Neural progenitor cell (in vitro differentiated cells): Measurements from ENCODE around the gene TAS2R3. TPM values are rescaled to one million over a fixed set of nuclear protein-coding genes. Genes with fewer than 3 reads are reported as not detected.
"Not testable (repeated sequence)": the region's sequence is repeated elsewhere in the genome, so short reads cannot be mapped to it uniquely, and the experiment has no call there.

Experiments
- DNase-seq: peaks from one replicate; pipeline ENCODE4 v3.0.0-alpha.2; 2016; ENCODE audit warnings: low spot score
- H2AFZ ChIP-seq: fragments of 200-600 bp; sonication (generic); replicated peaks from 2 replicates; pipeline ENCODE4 v1.6.1; 2016; ENCODE audit warnings: antibody characterized with exemption
- H3F3A ChIP-seq: fragments of 200-600 bp; sonication (generic); 2 replicates; pipeline ENCODE4 v1.6.1; 2016; ENCODE audit warnings: antibody characterized with exemption, low read depth
- H3K27ac ChIP-seq: fragments of 200-600 bp; sonication (generic); 2 replicates; pipeline ENCODE4 v1.5.1; 2016; ENCODE audit warnings: mild to moderate bottlenecking
- H3K27me3 ChIP-seq: fragments of 200-600 bp; sonication (generic); 2 replicates; pipeline ENCODE4 v1.6.1; 2016; ENCODE audit warnings: mild to moderate bottlenecking, moderate library complexity
- H3K36me3 ChIP-seq: fragments of 200-600 bp; sonication (generic); 2 replicates; pipeline ENCODE4 v1.5.1; 2016
- H3K4me1 ChIP-seq: fragments of 200-600 bp; sonication (generic); 2 replicates; pipeline ENCODE4 v1.6.1; 2016; ENCODE audit warnings: mixed run types
- H3K4me2 ChIP-seq: fragments of 200-600 bp; sonication (generic); 2 replicates; pipeline ENCODE4 v1.6.1; 2016
- H3K4me3 ChIP-seq: fragments of 200-600 bp; sonication (generic); 2 replicates; pipeline ENCODE4 v1.5.1; 2016
- H3K79me2 ChIP-seq: fragments of 200-600 bp; sonication (generic); 2 replicates; pipeline ENCODE4 v1.6.1; 2016; ENCODE audit warnings: low read depth
- H3K9ac ChIP-seq: fragments of 200-600 bp; sonication (generic); 2 replicates; pipeline ENCODE4 v1.6.1; 2016
- H3K9me3 ChIP-seq: fragments of 200-600 bp; sonication (generic); 2 replicates; pipeline ENCODE4 v1.5.1; 2016; ENCODE audit warnings: low read depth
- H4K20me1 ChIP-seq: fragments of 200-600 bp; sonication (generic); 2 replicates; pipeline ENCODE4 v1.6.1; 2016; ENCODE audit warnings: low read depth
- H3K27ac Mint-ChIP-seq: 3 replicates; pipeline ENCODE4 v1.8.0; 2021; ENCODE audit warnings: mixed read lengths
- H3K27me3 Mint-ChIP-seq: 2 replicates; pipeline ENCODE4 v1.8.0; 2022; ENCODE audit warnings: low read depth, mild to moderate bottlenecking, inconsistent platforms, moderate library complexity, mixed read lengths; ENCODE audit not compliant: insufficient read depth
- H3K36me3 Mint-ChIP-seq: 3 replicates; pipeline ENCODE4 v1.8.0; 2021; ENCODE audit warnings: mixed read lengths
- H3K4me1 Mint-ChIP-seq: 3 replicates; pipeline ENCODE4 v1.8.0; 2021; ENCODE audit warnings: mixed read lengths
- H3K4me3 Mint-ChIP-seq: 3 replicates; pipeline ENCODE4 v1.8.0; 2021; ENCODE audit warnings: mild to moderate bottlenecking, moderate library complexity, mixed read lengths
- H3K9me3 Mint-ChIP-seq: 3 replicates; pipeline ENCODE4 v1.8.0; 2020; ENCODE audit warnings: mixed read lengths
- CTCF ChIP-seq: fragments of 200-600 bp; sonication (generic); IDR thresholded peaks from 2 replicates; pipeline ENCODE4 v1.5.1; 2017; ENCODE audit warnings: antibody characterized with exemption, mild to moderate bottlenecking
- EZH2 ChIP-seq: fragments of 200-600 bp; sonication (generic); IDR thresholded peaks from 2 replicates; pipeline ENCODE4 v1.6.1; 2017; ENCODE audit warnings: antibody characterized with exemption, mild to moderate bottlenecking, moderate library complexity
- EZH2phosphoT487 ChIP-seq: fragments of 200-600 bp; sonication (generic); IDR thresholded peaks from 2 replicates; pipeline ENCODE4 v1.6.1; 2017; ENCODE audit warnings: antibody characterized with exemption
- total RNA-seq: library from RNA; depleted of rRNA; stranded (reverse); fragments of >200 nt; gene quantifications from 2 replicates; pipeline ENCODE4 v1.2.3, GENCODE V29; 2015; ENCODE audit warnings: low replicate concordance

The TAS2R3 gene
- total RNA-seq, 1 donor from 2014 or later = 2.2 TPM

GRCh38 chr7:141742229-141742628 is 21.7 kb upstream of the TAS2R3 start:
- Histone ChIP-seq H3K79me2 (peaks cover 45% of the 10 kb centered on the region), H3K27ac (no peak overlapping the region), H3K4me2 (no peak overlapping the region), H3F3A (no peaks in the 10 kb centered on the region), H2AFZ (no peak overlapping the region), H4K20me1 (no peaks in the 10 kb centered on the region), H3K27me3 (no peaks in the 10 kb centered on the region), H3K4me1 (peaks cover 8% of the 10 kb centered on the region), H3K4me3 (no peak overlapping the region), H3K9ac (no peak overlapping the region), H3K9me3 (no peaks in the 10 kb centered on the region), H3K36me3 (peaks cover 42% of the 10 kb centered on the region)
- Mint-ChIP-seq H3K27ac (no peak overlapping the region), H3K36me3 (peaks cover 30% of the 10 kb centered on the region), H3K4me1 (peaks cover 13% of the 10 kb centered on the region), H3K27me3 (peaks cover 2% of the 10 kb centered on the region), H3K9me3 (no peaks in the 10 kb centered on the region), H3K4me3 (no peak overlapping the region)
- TF ChIP-seq EZH2 = no peak
- TF ChIP-seq CTCF = no peak
- no peak for TF ChIP-seq EZH2phosphoT487
- DNase-seq = no peak

GRCh38 chr7:141744131-141744530 is 19.8 kb upstream of the TAS2R3 start:
- Histone ChIP-seq H3K4me3 (no peak overlapping the region), H3F3A (no peaks in the 10 kb centered on the region), H3K4me1 (peaks cover 6% of the 10 kb centered on the region), H3K27ac (no peak overlapping the region), H3K9ac (no peak overlapping the region), H3K4me2 (no peak overlapping the region), H3K9me3 (no peaks in the 10 kb centered on the region), H3K36me3 (peaks cover 55% of the 10 kb centered on the region), H3K79me2 (peaks cover 35% of the 10 kb centered on the region), H2AFZ (no peak overlapping the region), H3K27me3 (no peaks in the 10 kb centered on the region), H4K20me1 (no peaks in the 10 kb centered on the region)
- no peak for DNase-seq
- Mint-ChIP-seq H3K36me3 (peaks cover 36% of the 10 kb centered on the region), H3K27ac (no peak overlapping the region), H3K4me1 (peaks cover 9% of the 10 kb centered on the region), H3K9me3 (no peaks in the 10 kb centered on the region), H3K4me3 (no peak overlapping the region), H3K27me3 (no peaks in the 10 kb centered on the region)
- TF ChIP-seq EZH2phosphoT487 (no peak), EZH2 (no peak), CTCF (no peak)

GRCh38 chr7:141748396-141748795 is 15.5 kb upstream of the TAS2R3 start:
- Histone ChIP-seq H3K27ac (no peak overlapping the region), H3K9ac (no peak overlapping the region), H3K79me2 (no peaks in the 10 kb centered on the region), H2AFZ (no peak overlapping the region), H3K4me2 (no peak overlapping the region), H4K20me1 (no peaks in the 10 kb centered on the region), H3K9me3 (peaks cover 21% of the 10 kb centered on the region), H3K4me3 (no peak overlapping the region), H3F3A (no peaks in the 10 kb centered on the region), H3K27me3 (no peaks in the 10 kb centered on the region), H3K36me3 (peaks cover 83% of the 10 kb centered on the region), H3K4me1 (no peaks in the 10 kb centered on the region)
- no peak for DNase-seq
- H3K36me3 Mint-ChIP-seq = peaks cover 64% of the 10 kb centered on the region
- no peaks in the 10 kb centered on the region for H3K4me1 Mint-ChIP-seq
- no peak overlapping the region for H3K27ac Mint-ChIP-seq
- peaks cover 34% of the 10 kb centered on the region for H3K9me3 Mint-ChIP-seq
- no peak overlapping the region for H3K4me3 Mint-ChIP-seq
- TF ChIP-seq EZH2phosphoT487 = no peak
- no peak for TF ChIP-seq CTCF
- no peak for TF ChIP-seq EZH2
- no peaks in the 10 kb centered on the region for H3K27me3 Mint-ChIP-seq

- H3K79me2 ChIP-seq, H2AFZ ChIP-seq, H3K4me1 ChIP-seq, H3K27ac ChIP-seq, H3K27me3 Mint-ChIP-seq, H3K4me3 ChIP-seq, H3K4me1 Mint-ChIP-seq, H3F3A ChIP-seq, H3K4me2 ChIP-seq, H3K9ac ChIP-seq, H3K27ac Mint-ChIP-seq, H3K27me3 ChIP-seq, H4K20me1 ChIP-seq, H3K4me3 Mint-ChIP-seq: not testable (repeated sequence)
- peaks cover 21% of the 10 kb centered on the region for H3K9me3 ChIP-seq
- H3K36me3 ChIP-seq = peaks cover 53% of the 10 kb centered on the region
- Mint-ChIP-seq H3K36me3 (peaks cover 72% of the 10 kb centered on the region), H3K9me3 (peaks cover 37% of the 10 kb centered on the region)
- DNase-seq = peak; percentile 15
These were observed 12.0 kb upstream of the TAS2R3 start for GRCh38 chr7:141751904-141752303.
